ENCODE results near the gene GULP1.
A peak's percentile ranks its signal among the peaks of the same experiment; 100 is the strongest.
"Not testable (repeated sequence)": the region's sequence is repeated elsewhere in the genome, so short reads cannot be mapped to it uniquely, and the experiment has no call there.

The GULP1 gene

DNA sequence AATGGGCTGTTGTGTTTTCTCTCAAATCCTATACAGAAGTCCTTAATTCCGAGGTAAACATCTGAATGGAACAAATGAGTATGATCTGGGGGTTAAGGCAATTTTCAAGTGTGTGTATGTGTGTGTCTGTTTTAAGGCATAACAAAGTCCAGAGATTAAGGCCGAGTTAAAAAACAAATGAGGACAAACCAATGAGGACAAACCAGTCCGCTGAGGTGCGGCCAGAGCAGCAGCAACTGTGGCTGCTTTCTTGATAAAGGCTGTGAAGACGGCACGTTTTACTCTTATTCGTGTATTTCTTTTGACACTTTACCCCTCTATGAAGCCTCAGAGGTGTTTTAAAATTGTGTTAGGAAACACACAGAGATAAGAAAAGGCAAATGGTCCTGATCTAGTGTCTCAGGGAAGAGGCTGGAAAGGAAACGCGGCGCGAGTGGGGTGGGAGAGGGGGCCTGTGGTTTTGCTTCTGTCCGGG is 495 bp upstream of the GULP1 start:
- TF ChIP-seq, protein P1, sequence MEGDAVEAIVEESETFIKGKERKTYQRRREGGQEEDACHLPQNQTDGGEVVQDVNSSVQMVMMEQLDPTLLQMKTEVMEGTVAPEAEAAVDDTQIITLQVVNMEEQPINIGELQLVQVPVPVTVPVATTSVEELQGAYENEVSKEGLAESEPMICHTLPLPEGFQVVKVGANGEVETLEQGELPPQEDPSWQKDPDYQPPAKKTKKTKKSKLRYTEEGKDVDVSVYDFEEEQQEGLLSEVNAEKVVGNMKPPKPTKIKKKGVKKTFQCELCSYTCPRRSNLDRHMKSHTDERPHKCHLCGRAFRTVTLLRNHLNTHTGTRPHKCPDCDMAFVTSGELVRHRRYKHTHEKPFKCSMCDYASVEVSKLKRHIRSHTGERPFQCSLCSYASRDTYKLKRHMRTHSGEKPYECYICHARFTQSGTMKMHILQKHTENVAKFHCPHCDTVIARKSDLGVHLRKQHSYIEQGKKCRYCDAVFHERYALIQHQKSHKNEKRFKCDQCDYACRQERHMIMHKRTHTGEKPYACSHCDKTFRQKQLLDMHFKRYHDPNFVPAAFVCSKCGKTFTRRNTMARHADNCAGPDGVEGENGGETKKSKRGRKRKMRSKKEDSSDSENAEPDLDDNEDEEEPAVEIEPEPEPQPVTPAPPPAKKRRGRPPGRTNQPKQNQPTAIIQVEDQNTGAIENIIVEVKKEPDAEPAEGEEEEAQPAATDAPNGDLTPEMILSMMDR (conservative IDR thresholded peaks at IDR 0.05; ENCODE audit: low read depth, low read length): no peak
- peak overlapping the region; percentile 76 for H3K4me3 ChIP-seq (ENCODE audit: low read length)
- no peak for DNase-seq (ENCODE audit: low read depth)

DNA sequence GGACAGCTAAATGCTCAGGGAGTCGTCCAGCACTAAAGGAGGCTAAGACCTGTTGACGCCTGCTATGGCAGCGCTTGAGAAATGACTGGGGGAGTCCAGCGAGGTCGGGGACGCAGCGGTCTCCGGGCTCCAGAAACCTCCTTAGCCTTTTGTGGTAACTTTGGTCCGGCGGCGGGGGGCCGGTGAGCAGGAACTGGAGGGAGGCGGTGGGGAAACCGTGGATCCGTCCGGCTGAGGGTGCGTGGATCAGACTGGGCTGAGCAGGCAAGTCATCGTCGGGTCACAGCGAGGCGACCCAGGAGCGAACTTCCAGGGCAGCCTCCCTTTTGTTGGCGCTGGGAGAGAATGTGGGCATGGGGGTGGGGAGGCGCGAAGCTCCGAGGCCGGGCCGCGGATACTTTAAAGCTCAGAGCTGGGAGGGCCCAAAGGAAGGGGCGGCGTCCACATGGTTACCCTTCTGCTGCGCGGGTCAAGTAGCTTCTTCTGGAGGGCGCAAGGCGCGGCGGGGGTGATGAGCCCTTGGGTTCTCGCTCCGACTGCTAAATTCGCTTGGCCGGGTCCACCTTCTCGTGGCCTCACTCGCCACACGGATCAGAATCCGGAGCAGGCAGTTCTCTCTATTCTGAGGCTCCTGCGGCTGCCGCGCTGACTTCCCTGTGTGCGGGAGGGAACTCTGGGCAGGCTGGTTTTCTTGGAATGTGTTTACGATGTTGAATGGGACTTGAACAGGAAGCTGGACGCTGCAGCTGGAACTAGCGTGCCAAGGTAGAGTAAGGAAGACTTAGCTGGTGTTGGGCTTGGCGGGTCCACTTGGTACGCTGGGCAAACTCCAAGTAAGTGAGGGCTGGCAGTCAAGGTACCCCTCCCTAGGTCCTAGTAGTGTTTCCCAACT is 920 bp downstream of the GULP1 start:
- no peak for DNase-seq (ENCODE audit: low read depth)
- TF ChIP-seq, protein P1 (conservative IDR thresholded peaks at IDR 0.05; ENCODE audit: low read depth, low read length): no peak
- H3K4me3 ChIP-seq (ENCODE audit: low read length): peak overlapping the region; percentile 76

DNA sequence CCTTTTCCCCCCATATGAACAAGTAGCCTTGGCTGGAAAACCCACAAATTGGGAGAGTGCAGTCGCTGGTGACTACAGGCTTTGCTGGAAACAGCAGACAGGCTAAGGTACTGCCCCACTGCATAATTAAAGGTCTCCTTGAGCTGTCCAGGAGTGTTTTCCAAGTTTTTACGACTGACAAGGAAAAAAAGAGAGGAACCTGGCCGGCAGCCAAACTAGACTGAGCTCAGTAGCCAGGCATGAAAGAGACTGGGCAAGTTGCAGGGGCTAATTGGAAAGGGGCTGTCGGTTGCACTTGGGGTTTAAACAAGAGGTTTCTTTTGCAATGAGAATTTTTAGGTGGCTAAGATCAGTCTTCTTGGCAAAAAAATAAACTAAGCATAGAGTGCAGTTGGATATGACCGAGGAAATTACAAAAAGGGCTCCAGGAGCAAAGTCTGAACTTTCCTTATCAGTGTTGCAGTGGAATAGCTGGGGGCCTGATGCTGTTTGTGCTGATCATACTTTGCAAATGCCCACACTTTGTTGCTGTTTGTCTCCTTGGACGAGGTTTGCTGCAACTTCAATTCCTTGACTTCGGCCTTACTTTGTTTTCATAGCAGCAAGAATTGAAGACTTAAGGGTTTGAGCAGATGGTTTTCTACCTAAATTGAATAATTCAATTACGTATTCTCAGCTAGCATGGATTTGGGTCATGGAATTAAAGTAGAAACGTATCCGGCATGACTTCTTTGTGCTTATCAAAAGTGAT is 2.1 kb downstream of the GULP1 start:
- TF ChIP-seq, protein P1 (conservative IDR thresholded peaks at IDR 0.05; ENCODE audit: low read depth, low read length): no peak
- H3K4me3 ChIP-seq (ENCODE audit: low read length): peak overlapping the region; percentile 76
- no peak for DNase-seq (ENCODE audit: low read depth)

DNA sequence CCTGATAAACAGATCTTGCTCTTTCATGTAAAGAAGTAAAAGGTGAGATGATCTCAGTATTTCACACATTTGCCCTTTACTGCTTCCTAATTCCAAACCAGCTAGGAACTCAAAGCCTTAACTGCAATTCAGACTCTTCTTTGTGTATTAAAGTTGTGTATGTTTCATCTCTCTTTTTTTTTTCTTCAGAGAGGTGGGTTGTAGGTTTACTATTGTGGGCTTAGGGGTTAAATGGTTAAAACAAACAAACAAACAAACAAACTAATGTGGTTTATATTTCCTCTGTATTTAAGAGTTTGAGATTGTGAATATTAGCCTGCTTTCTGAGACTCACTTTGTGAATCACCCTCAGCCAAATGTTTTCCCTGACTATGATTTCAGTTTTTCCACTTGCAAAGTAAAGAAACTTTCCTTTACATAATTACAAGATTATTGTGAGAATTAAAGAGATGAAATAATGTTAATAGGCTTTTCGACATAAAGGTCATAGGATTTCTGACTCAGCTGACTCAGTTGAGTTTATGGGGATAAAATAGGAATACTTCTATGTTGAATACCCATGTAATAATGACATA is 2.8 kb downstream of the GULP1 start:
- H3K4me3 ChIP-seq (ENCODE audit: low read length): peak overlapping the region; percentile 76
- TF ChIP-seq, protein P1 (conservative IDR thresholded peaks at IDR 0.05; ENCODE audit: low read depth, low read length): no peak
- no peak for DNase-seq (ENCODE audit: low read depth)

DNA sequence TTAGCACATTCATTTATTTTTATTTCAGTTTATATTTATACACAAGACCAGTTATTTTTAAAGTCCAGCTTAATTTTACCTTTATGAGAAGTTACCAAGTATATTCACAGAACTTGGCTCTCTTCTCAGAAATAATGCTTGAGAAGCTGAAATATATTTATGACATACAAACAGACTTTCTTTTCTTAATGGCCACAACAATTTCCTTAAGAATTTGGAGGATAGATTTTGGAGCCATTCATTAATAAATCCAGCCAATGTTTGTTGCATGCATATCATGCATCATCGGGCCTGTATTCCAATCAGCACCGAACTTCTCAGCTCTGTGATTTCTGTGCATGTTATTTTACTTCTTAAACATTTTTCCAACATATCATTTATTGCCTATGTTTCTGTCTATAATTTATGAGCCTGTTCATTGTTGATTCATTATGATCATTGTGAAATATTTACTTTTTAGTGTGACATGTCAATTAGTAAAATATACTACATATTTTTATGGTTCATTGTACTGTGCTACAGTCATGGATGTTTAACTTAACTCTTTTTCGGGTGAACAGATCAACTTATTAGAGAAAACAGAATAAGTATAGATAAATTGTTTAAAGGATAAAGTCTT is 3.5 kb downstream of the GULP1 start:
- peak overlapping the region; percentile 76 for H3K4me3 ChIP-seq (ENCODE audit: low read length)
- TF ChIP-seq, protein P1 (conservative IDR thresholded peaks at IDR 0.05; ENCODE audit: low read depth, low read length): no peak
- no peak for DNase-seq (ENCODE audit: low read depth)

DNA sequence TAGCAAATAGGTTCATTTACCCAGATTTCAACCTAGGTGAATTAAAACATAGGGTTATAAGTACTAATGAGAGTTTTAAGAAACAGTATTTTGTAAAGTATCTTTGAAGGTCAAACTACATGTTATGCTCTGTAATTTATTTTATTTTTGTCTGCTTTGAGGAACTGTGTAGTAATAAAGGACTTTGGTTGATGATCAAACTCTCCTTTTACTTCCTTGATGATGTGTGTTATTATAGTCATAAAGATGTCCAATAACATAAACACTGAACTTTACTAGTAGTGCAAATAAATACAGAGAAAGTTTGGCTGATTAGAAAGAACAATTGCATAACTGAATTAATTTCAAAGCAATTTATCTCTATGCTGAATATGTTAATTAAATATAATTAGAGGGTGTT is 6.3 kb downstream of the GULP1 start:
- H3K4me3 ChIP-seq (ENCODE audit: low read length): no peak overlapping the region
- no peak for DNase-seq (ENCODE audit: low read depth)
- TF ChIP-seq, protein P1 (conservative IDR thresholded peaks at IDR 0.05; ENCODE audit: low read depth, low read length): no peak

DNA sequence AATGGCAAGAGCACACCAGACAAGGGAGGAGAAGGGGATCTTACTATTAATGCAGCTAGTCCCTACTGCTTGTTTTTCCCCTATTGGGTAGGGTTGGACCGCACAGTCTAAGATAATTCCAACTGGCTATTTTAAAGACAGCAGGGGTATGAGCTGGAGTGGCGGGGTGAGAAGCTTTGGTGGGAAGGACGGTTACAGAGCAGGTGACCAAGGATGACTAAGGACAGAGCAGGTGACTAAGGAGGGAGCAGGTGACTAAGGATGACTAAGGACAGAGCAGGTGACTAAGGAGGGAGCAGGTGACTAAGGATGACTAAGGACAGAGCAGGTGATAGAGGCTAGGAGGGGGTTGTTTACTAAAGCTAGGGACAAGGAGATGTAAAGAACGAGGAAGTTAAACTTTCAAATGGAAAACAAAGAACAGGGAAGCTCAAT is 7.3 kb downstream of the GULP1 start:
- DNase-seq (ENCODE audit: low read depth); H3K4me3 ChIP-seq (ENCODE audit: low read length): not testable (repeated sequence)
